Melanocyte of skin (primary cell): ENCODE results near the gene PTCRA. TPM values are rescaled to one million over a fixed set of nuclear protein-coding genes. Genes with fewer than 3 reads are reported as not detected.

ENCODE experiments used
- total RNA-seq, 2 donors: library from RNA; depleted of rRNA; stranded (reverse); fragments of >200 nt; gene quantifications; 2 replicates each; pipeline ENCODE4 v1.2.3, GENCODE V29; 2012

Gene PTCRA
- under 1 TPM in 1 of 2 donors, not detected in 1; 0.33 TPM for total RNA-seq

GRCh38 chr6:42915732-42916131 is at the start of gene PTCRA:
Gene PTCRA, plus strand, starts transcription at chr6:42916053. Its CDS starts 17 bp downstream, at chr6:42916070.

GRCh38 chr6:42879372-42880239 is 36.2 kb upstream of the PTCRA start, which contains the start of gene RPL7L1:
Gene RPL7L1, plus strand, starts transcription at chr6:42879616. Its CDS starts 295 bp downstream, at chr6:42879911.

GRCh38 chr6:42928986-42929820 is 13.3 kb downstream of the PTCRA start, which contains the start of gene CNPY3:
Gene CNPY3, plus strand, starts transcription at chr6:42929480. Its CDS starts 91 bp downstream, at chr6:42929571.

GRCh38 chr6:42960243-42961019 is 44.6 kb downstream of the PTCRA start, which contains the start of gene GNMT:
Gene GNMT, plus strand, starts transcription at chr6:42960754. Its CDS starts 14 bp downstream, at chr6:42960768.

Other genes starting within 250 kb of the PTCRA start
- gene PRPH2, start 193.5 kb upstream of the PTCRA start, total RNA-seq, result under 1 TPM; under 0.01 to 0.34 TPM
- 10 to 100 TPM; 37.2 to 49.0 TPM for gene TBCC, start 169.9 kb upstream of the PTCRA start, total RNA-seq
- gene BICRAL, start 134.0 kb upstream of the PTCRA start, total RNA-seq, result 1 to 10 TPM; 4.7 to 4.8 TPM
- 100 to 1,000 TPM; 113 to 149 TPM for gene RPL7L1, start 36.4 kb upstream of the PTCRA start, total RNA-seq
- 10 to 100 TPM; 19.6 to 39.6 TPM for gene CNPY3, start 13.4 kb downstream of the PTCRA start, total RNA-seq
- gene GNMT, start 44.7 kb downstream of the PTCRA start, total RNA-seq, result not detected
- 10 to 100 TPM; 20.3 to 27.5 TPM for gene PEX6, start 63.1 kb downstream of the PTCRA start, total RNA-seq
- 10 to 100 TPM; 48.5 to 65.6 TPM for gene PPP2R5D, start 68.5 kb downstream of the PTCRA start, total RNA-seq
- 10 to 100 TPM; 40.6 to 63.6 TPM for gene MEA1, start 97.9 kb downstream of the PTCRA start, total RNA-seq
- gene KLHDC3, start 98.2 kb downstream of the PTCRA start, total RNA-seq, result 10 to 100 TPM; 84.7 to 90.9 TPM
- 100 to 1,000 TPM in 1 of 2 donors, 10 to 100 TPM in 1; 84.0 to 123 TPM for gene RRP36, start 105.6 kb downstream of the PTCRA start, total RNA-seq
- 10 to 100 TPM; 16.7 to 17.6 TPM for gene CUL7, start 137.8 kb downstream of the PTCRA start, total RNA-seq
- gene MRPL2, start 143.4 kb downstream of the PTCRA start, total RNA-seq, result 10 to 100 TPM; 19.6 to 38.6 TPM
- 10 to 100 TPM in 1 of 2 donors, 1 to 10 TPM in 1; 8.7 to 14.1 TPM for gene KLC4, start 143.6 kb downstream of the PTCRA start, total RNA-seq
- 10 to 100 TPM; 19.3 to 36.6 TPM for gene PTK7, start 160.3 kb downstream of the PTCRA start, total RNA-seq